Pons (tissue), 1 donor: ENCODE measurements around the gene GLB1L.
A peak's percentile ranks its signal among the peaks of the same experiment; 100 is the strongest.

Source experiments
- DNase-seq: peaks from one replicate; pipeline ENCODE4 v3.0.0-alpha.2; 2016; ENCODE audit warnings: low spot score

Gene GLB1L

GRCh38 chr2:219252900-219253752 is 7.9 kb upstream of the GLB1L start, which contains the start of gene TUBA4B:
TUBA4B (plus strand) TSS chr2:219253243; CDS start chr2:219253408, 165 bp downstream.
- DNase-seq: peak; percentile 11

DNA sequence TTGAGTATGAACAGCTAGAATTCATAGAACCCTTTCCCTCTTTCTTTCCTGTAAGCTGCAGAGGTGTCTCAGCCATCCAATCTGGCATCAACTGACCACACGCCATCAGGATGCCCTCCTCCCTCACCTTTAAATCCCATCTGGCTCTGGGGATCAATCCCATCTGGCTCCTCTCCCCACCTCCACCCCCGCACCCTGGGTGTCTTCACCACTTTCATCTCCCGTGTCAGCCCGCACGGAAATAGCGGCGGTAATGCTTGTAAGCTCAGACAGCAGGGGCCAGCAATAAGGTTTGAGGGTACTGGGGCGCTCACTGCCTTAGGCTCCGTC is 7.3 kb upstream of the GLB1L start:
- DNase-seq: no peak

GRCh38 chr2:219252084-219252483 is 6.8 kb upstream of the GLB1L start:
- no peak for DNase-seq

DNA sequence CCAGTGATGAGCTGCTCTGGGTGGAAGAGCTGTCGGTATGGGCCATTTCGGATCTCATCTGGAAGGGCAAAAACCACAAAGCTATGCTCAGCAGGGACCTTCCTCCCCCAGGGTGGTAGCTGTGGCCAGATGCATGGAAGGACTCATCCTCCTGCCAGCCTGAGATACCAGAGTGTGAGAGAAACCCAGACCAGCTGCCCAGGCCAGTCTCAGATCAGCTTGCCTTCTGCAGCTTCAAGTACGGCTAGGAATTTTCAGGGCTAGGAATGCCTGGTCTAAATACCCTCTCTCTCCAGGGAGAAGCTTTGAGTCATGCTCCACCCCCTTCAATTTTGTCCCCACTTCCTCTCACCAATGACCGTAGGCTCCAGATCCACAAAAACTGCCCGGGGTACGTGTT is 6.4 kb upstream of the GLB1L start:
- DNase-seq: no peak

GRCh38 chr2:219250049-219250781 is 5.0 kb upstream of the GLB1L start:
- no peak for DNase-seq

DNA sequence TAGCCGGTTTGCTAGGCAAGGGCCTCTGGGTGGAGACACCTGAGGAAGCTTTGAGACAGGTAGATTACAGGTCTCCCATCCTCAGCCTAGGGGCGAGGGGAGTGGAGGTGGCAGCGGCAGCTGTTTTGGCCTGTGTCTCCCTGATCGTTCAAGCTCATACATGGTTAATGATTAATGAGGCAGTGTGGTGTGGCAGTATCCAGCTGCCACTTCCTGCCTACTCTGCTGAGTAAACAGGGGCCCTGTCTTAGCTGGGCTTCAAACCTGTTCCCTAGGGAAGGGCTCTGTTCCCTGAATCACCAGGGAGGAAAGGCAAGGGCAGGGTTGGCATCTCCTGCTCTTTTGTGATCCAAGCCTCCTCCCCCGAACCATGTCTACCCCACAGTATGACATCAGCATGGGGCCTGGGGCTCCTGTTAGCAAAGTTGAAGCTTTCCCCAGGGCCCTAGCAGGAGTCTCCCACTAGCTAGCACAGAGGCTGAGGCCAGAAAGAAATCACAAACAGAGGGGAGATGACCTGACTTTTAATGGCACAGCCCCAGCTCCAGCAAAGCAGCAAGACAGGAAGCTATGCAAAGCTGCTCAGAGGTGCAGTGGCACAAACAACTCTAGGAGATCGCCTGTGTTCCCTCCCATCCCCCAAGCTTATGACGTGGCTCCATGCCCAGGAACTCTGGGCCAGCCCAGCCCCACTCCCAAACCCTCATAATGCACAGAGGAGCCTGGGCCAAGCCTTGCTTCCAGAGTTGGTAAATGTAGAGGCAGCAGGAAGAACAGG is 4.1 kb upstream of the GLB1L start:
- DNase-seq: peak; percentile 73

DNA sequence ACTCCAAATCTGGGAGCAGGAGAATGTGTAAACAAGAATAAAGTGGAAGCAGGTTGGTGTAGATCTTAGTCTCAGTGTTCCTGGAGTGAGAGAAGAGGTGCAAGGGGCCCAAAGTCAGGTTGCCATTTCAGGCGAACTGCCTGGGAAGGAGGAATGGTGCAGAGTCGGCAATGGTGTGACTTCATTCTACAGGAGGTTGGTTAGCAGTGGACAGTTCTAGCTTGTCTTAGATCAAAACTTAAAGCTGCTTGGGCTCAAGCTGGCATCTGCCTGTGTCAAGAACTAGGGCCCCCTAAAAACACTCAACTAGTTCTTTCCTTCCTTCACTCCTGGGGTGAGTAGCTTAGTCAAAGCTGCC is 3.6 kb upstream of the GLB1L start:
- no peak for DNase-seq

- DNase-seq: no peak
Observed at GRCh38 chr2:219247678-219248642, 2.7 kb upstream of the GLB1L start.

DNA sequence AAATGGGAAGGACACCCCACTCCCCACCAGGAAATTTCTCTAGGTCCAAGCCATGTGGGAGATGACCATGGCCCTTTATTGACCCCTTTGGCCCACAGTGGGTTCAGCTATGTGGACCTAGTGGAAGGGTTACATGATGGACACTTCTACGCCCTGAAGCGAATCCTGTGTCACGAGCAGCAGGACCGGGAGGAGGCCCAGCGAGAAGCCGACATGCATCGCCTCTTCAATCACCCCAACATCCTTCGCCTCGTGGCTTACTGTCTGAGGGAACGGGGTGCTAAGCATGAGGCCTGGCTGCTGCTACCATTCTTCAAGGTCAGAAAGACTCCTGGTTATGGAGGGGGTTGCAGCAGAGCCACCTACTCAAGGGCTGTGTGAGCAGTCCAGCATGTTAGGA is 1.3 kb upstream of the GLB1L start:
- DNase-seq: no peak

DNA sequence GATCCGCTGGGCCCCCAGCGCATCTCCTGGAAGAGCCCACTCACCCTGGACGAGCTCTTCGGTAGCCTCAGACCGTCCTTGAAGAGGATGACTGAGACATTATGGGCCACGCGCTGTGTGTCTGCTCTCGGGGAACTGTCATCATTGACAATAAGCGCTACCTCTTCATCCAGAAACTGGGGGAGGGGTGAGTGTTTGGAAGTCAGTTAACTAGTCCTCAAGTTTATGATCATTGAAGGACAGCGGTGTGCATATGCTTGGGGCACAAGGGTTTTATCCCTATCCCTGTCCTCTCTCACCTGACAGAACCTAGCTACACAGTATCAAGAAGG is 621 bp upstream of the GLB1L start:
- DNase-seq: no peak

- no peak for DNase-seq
Observed at GRCh38 chr2:219244789-219245147, 476 bp downstream of the GLB1L start.

DNA sequence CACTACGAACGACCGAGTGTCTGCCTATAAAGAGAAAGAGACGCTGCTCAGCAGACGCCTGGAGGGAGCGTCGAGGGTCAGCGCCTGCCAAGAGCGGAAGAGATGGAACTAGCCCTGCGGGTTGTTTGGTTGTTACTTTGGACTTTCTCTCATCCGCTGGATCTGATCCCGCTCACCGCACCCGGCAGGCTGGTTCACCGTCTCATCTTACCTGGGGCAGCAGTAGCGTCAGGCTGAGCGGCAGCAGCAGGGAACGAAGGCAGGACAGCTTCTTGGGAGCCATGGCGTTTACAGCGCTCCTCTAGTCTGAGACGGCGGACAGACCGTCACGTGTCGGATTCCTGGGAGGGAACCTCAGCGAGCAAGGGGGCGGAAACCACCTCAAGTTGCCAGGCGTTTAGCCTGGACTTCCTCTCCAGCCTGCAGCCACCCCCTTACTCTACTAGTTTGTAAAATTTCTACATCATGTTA is 1.9 kb downstream of the GLB1L start:
- DNase-seq: no peak

GRCh38 chr2:219234331-219234730 is 10.9 kb downstream of the GLB1L start:
- no peak for DNase-seq

GRCh38 chr2:219230059-219230540 is 15.1 kb downstream of the GLB1L start:
- DNase-seq: no peak

DNA sequence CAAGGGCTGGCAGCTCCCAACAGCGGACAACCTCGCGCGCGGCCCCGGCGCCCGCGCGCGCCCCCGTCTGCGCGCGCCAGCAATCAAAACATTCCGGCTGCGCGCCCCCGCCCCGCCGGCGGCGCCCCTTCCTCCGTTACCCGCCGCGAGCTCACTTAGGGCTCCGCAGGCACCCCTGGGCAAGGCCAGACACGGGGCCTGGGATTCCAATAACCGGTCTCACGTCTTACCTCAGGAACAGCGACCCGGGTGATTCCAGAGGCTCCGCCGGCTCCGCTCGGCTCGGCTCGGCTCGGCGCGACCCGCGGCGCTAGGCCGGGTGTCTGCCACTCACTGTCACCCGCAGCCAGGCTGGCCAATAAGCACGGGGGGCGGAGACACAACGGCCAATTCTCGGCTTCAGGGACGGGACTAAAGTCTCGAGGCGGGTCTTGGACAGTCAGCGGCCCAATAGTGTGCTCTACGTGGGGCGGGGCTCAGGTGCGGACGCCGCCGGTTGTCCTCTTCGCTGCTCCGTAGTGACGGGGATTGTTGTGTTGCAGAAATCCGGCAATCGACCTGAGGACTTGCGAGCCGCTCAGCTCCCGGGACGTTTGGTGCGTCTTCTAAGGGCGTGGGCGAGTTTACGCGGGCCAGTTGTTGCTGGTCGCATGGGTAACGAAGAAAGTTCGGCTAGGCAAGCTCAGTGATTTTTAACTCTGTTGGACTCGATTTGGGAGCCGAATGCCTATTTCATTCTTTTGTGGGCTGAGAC is 15.8 kb downstream of the GLB1L start, which contains the start of the genes ANKZF1 and ATG9A:
ANKZF1 (plus strand) TSS at position 502 of the 754 bp plus-strand sequence. CDS start 452 bp downstream, outside the sequence.
ATG9A (minus strand) TSS at position 332 of the 754 bp plus-strand sequence. CDS start 1,612 bp downstream, outside the sequence.
- peak; percentile 99 for DNase-seq

- no peak for DNase-seq
Observed at GRCh38 chr2:219228911-219229304, 16.3 kb downstream of the GLB1L start.

DNA sequence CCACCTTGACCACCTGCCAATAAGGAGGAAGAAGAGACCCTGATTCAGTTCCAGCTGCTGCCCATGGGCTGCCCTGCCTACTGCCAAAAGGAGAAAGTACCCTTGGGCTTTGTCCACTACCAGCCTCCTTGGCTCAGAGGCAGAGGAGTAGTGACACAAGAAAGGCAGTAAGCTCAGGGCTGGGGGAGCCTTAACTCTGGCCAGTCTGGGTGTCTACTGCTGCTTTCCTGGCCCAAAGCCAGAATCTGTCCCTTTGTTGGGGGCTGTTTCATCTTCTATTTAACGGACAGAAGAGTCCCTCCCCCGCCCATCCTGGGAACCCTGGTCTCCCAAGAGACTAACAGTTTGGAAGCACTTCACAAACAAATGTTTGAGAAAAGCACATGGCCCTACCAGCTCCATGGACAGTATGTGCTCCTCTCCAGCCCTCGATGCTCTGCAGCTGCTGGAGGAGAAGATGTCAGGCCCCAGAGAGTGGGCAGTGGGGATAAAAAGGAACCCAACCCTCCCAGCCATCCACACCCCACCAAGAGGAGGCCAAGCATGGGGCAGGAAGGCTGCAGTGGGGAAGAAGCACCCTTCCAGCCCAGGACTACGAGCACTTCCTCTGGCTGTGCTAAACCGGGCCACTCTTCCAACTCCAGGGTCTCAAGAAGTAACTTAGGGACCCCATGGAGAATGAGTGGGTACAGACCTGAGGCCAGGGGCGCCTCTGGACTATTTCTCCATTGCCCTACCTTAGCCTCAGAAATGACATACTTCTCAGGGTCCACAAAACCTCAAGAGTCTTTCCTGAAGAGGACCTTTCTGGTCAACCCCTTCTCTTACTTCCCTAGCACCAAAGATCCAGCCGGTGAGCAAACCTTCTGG is 17.0 kb downstream of the GLB1L start:
- no peak for DNase-seq

GRCh38 chr2:219225350-219225749 is 19.9 kb downstream of the GLB1L start:
- DNase-seq: no peak

DNA sequence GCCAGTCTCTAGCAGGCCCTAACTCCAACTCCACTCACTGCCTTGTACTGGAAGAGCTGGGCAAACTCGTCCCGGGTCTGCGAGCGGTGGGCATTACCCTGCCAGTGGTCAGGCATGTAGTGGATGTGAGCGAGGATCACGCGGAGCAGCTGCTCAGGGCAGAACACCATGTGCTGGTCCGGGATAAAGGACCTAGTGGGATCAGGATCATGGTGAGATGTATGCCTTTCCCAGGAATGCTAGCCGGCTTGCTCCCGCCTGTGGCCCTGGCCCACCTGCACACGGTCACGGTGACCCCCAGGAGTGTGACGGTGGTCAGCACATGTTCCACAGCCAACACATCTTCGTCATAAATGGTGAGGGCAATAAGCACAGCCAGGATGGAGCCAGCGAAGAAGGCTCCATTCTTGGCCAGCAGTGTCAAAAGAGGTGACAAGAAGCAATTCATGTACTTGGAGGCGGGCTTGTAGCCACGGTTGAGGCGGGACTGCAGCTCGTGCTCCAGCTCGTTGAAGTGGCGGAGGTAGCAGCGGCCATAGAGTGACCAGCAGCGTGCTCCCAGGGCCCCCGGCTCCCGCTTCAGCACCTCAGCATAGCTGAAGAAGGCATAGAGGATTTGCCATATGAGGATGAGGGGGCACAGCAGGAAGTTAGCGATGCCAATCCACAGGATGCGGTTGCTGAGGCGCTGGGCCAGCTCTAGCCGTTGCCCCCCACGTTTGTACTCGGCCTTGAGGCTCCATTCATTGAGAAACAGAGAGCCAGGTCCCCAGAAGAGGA is 21.2 kb downstream of the GLB1L start:
- DNase-seq: no peak
